Omental fat pad (tissue), 4 donors: ENCODE measurements around the gene SYTL5. TPM values are rescaled to one million over a fixed set of nuclear protein-coding genes. Genes with fewer than 3 reads are reported as not detected.

ENCODE experiments used
- ATAC-seq: fragments of 150-250 bp; one replicate; pipeline ENCODE4 v1.9.1; 2016; ENCODE audit warnings: mild to moderate bottlenecking, moderate library complexity; ENCODE audit not compliant: low FRiP score
- DNase-seq: peaks from one replicate; pipeline ENCODE4 v3.0.0-alpha.2; 2019; ENCODE audit warnings: low spot score
- total RNA-seq, 4 donors: library from RNA; depleted of rRNA; stranded (reverse); fragments of >200 nt; gene quantifications; one replicate each; pipeline ENCODE4 v1.1.0, GENCODE V29; 2016
- TF ChIP-seq, protein P1 (sequence below), 3 donors: fragments of 450-650 bp; IDR thresholded peaks; one replicate each; pipeline ENCODE4 v1.5.1; 2016 to 2017; ENCODE audit warnings: antibody characterized with exemption in 3 of 3, mild to moderate bottlenecking in 3 of 3, moderate library complexity in 2 of 3

The SYTL5 gene
- total RNA-seq, 4 donors from 2014 or later: 0.09 TPM; not detected in 3

DNA sequence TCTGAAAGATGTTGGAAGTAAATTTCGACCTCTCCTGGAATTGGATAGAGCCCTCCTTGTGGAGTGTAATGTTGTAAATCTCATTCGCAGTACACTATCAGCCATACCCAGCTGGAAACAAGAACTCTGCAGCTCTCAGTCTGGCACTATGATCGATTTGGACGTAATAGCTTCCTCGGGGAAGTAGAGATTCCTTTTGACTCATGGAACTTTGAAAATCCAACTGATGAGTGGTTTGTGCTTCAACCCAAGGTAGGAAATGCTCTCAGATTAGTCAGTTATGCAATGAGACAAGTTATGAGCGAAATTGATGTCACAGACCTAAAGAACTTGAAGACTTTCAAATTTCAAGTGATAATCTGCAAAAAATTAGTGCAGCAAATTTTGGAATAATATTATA, 103.9 kb downstream of the SYTL5 start:
- DNase-seq (no peak), ATAC-seq (no peak)
- TF ChIP-seq, protein P1, sequence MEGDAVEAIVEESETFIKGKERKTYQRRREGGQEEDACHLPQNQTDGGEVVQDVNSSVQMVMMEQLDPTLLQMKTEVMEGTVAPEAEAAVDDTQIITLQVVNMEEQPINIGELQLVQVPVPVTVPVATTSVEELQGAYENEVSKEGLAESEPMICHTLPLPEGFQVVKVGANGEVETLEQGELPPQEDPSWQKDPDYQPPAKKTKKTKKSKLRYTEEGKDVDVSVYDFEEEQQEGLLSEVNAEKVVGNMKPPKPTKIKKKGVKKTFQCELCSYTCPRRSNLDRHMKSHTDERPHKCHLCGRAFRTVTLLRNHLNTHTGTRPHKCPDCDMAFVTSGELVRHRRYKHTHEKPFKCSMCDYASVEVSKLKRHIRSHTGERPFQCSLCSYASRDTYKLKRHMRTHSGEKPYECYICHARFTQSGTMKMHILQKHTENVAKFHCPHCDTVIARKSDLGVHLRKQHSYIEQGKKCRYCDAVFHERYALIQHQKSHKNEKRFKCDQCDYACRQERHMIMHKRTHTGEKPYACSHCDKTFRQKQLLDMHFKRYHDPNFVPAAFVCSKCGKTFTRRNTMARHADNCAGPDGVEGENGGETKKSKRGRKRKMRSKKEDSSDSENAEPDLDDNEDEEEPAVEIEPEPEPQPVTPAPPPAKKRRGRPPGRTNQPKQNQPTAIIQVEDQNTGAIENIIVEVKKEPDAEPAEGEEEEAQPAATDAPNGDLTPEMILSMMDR (IDR thresholded peaks at IDR 0.05): no peak

DNA sequence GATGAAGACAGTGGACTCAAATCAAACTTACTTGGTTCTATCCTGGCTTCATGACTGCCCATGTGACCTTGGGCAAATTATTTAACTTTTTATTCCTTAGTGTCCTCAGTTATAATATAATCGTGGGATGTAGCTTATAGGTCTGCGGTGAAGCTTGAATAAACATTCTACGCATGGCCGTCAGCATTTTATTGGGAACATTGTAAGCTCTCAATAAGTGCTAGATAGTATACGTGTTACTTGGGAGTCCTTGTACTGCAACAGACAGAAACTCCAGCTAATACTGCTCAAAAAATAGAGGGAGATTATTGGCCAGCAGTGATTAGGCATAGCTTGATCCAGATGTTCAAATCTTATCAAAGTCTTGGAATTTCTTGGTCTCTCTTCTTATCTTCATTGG, 104.8 kb downstream of the SYTL5 start:
- DNase-seq (no peak), ATAC-seq (no peak)
- TF ChIP-seq, protein P1 (IDR thresholded peaks at IDR 0.05): no peak

DNA sequence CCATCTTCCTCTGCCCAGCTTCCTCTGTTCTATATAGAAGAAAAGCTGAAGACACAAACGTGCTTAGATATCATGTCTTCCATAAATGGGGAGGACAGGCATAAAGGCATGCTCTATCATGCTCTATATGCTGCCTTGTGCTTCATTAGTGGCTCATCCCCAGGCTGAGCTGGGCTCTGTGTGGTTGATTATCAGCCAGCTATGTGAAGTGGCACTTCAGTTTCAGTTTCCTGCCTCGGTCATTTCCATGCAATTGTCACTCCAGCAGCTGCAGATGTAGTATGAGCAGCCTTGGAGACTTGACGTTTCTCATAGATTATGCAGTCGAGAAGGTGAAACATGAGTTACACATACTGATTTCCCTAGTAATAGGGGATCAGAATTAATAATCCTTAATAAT, 106.2 kb downstream of the SYTL5 start:
- DNase-seq (no peak), ATAC-seq (no peak)
- TF ChIP-seq, protein P1 (IDR thresholded peaks at IDR 0.05): no peak

DNA sequence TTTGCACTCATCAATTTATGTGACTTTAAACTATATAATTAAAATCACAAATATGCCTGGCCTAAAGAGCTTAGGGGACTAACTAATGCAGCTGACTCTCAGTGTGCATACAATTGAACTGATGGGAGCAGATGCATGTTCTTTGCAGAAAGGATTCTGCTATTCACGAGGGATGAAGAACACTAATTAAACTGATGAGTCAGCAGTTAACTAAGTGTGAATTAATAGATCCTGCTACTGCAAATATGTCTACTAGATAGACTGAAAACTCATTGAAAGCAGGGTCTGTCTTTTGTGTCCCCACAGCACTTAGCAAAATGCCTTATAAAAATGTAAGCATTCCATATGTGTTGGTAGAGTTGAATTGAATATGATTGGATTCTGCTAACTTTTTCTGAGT, 110.4 kb downstream of the SYTL5 start:
- ATAC-seq: no peak
- DNase-seq: no peak
- TF ChIP-seq, protein P1 (IDR thresholded peaks at IDR 0.05): no peak

DNA sequence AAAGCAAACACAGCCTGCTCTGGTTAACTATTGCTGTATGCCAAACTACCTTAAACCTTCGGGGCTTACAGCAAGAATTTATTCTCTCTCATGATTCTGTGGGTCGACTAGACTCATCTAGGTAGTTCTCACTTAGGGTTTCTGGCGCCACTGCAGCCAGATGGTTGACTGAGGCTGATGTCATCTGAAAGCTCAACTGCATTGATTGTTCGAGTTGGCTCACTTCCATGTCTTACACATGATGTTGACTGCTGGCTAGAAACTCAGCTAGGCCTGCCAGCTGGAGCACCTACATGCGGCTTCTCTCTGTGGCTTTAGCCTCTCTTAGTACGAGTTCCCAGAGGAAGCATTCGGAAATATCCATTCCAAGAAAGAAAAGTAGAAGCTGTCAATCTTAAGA, 111.1 kb downstream of the SYTL5 start:
- TF ChIP-seq, protein P1 (IDR thresholded peaks at IDR 0.05): no peak
- DNase-seq (no peak), ATAC-seq (no peak)

DNA sequence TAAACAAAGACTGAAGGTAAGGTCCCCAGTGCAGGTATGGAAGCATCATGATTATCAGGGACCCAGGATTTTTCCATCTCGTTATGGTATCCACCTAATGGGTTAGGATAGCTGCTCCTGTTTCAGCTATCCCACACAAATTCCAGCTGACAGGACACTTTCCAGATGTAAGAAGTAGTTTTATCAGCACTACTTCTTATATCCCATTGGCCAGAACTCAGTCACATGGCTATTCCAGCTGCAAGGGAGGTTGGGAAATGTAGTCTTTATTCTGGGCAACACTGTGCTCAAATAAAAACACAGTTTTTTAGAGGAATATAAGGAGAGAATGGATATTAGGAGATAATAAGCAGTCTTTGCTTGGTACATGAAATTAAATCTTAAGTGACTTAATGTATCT, 117.6 kb downstream of the SYTL5 start:
- DNase-seq: no peak
- TF ChIP-seq, protein P1 (IDR thresholded peaks at IDR 0.05): no peak
- no peak for ATAC-seq

DNA sequence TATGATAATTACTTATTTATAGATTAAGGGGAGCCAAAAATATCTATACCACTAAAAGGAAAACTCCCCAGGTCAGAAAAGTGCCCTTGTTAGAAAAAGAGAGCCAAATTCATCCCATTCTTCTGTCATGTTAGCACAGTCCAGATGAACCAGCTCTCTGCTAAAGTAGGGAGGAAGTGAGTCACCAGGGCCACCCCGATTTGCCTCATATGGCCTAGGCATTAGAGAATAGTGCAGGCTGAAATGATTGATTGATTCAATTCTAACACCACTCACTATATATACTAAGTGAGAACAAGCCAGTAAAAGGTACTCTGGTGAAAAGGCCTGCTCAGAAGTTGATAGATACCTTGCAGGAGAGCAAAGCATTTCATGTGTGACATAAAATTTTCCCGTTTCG, 119.8 kb downstream of the SYTL5 start:
- ATAC-seq: no peak
- no peak for DNase-seq
- TF ChIP-seq, protein P1 (IDR thresholded peaks at IDR 0.05): no peak
